Endothelial cell of umbilical vein (primary cell): ENCODE results near the gene ANKRD33B. TPM values are rescaled to one million over a fixed set of nuclear protein-coding genes. Genes with fewer than 3 reads are reported as not detected.

ENCODE experiments used
- BruUV-seq: library from RNA; stranded (reverse); fragments of 400-500 nt; replicated peaks from 2 replicates; lab custom pipeline; 2021; lab: Mats Ljungman, UMichigan
- CTCF ChIA-PET: fragments of 300-600, 350-600 bp; sonication (Branson Sonifier 250); formaldehyde crosslinking; loops from one replicate; lab custom pipeline; 2021; ENCODE audit warnings: antibody characterized with exemption, inconsistent platforms; lab: Charles Lee
- POLR2A ChIA-PET: fragments of 300-600, 350-600 bp; sonication (Branson Sonifier 250); formaldehyde crosslinking; loops from one replicate; lab custom pipeline; 2021; ENCODE audit warnings: antibody characterized with exemption, inconsistent platforms; lab: Charles Lee
- DNase-seq: peaks from one replicate; pipeline ENCODE4 v3.0.0-alpha.2; 2011; ENCODE audit warnings: low read depth, low spot score
- FAIRE-seq: peaks from 2 replicates; lab custom pipeline; 2011; peaks lifted over from hg19 to GRCh38; lab: Jason Lieb, UNC
- H2AFZ ChIP-seq: 2 replicates; pipeline ENCODE4 v1.6.0; 2012; ENCODE audit warnings: low read depth, low read length, control low read depth, inconsistent platforms
- H3K27ac ChIP-seq: 2 replicates; pipeline ENCODE4 v1.5.1; 2011; ENCODE audit warnings: low read depth, mild to moderate bottlenecking, control low read depth, low read length, moderate library complexity; ENCODE audit not compliant: insufficient read depth
- H3K27me3 ChIP-seq, 2 experiments: 2 replicates each; pipeline versions ENCODE4 v1.6.0 to v1.6.1; 2011; ENCODE audit warnings: low read length in 2 of 2, mixed read lengths in 1 of 2; ENCODE audit not compliant: control insufficient read depth in 2 of 2, insufficient read depth in 2 of 2
- H3K36me3 ChIP-seq, 2 experiments: 2 replicates in 1 of 2; 3 replicates in 1 of 2; pipeline ENCODE4 v1.5.1; 2011; ENCODE audit warnings: low read length in 2 of 2, mild to moderate bottlenecking in 1 of 2, moderate library complexity in 1 of 2; ENCODE audit not compliant: control insufficient read depth in 2 of 2, insufficient read depth in 2 of 2; ENCODE audit errors: extremely low read depth in 1 of 2
- H3K4me1 ChIP-seq: 3 replicates; pipeline ENCODE4 v1.5.1; 2011; ENCODE audit warnings: mild to moderate bottlenecking, low read length; ENCODE audit not compliant: control insufficient read depth, insufficient read depth; ENCODE audit errors: extremely low read depth
- H3K4me2 ChIP-seq: 2 replicates; pipeline ENCODE4 v1.6.1; 2011; ENCODE audit warnings: low read length, control low read depth, mixed read lengths; ENCODE audit not compliant: insufficient read depth
- H3K4me3 ChIP-seq, 3 experiments: fragments of 200-600 bp in 1 of 3; sonication (generic), shearing (Covaris generic) in 1 of 3; replicated peaks in 1 of 3; 2 replicates each; pipeline ENCODE4 v1.5.1; 2011 to 2016; ENCODE audit warnings: control low read depth in 3 of 3, low read length in 3 of 3, mild to moderate bottlenecking in 2 of 3, inconsistent platforms in 1 of 3, low read depth in 1 of 3, moderate library complexity in 1 of 3; ENCODE audit not compliant: insufficient read depth in 1 of 3
- H3K79me2 ChIP-seq: 2 replicates; pipeline ENCODE4 v1.6.0; 2012; ENCODE audit warnings: low read length, inconsistent platforms; ENCODE audit not compliant: control insufficient read depth, insufficient read depth
- H3K9ac ChIP-seq: replicated peaks from 2 replicates; pipeline ENCODE3; 2011; ENCODE audit warnings: low read length, control low read depth; ENCODE audit not compliant: insufficient read depth; ENCODE audit errors: extremely low read depth
- H3K9me1 ChIP-seq: replicated peaks from 3 replicates; pipeline ENCODE4 v1.6.0; 2011; ENCODE audit warnings: mild to moderate bottlenecking, low read length; ENCODE audit not compliant: control insufficient read depth, insufficient read depth; ENCODE audit errors: extremely low read depth
- H3K9me3 ChIP-seq: replicated peaks from 2 replicates; pipeline ENCODE4 v1.5.1; 2012; ENCODE audit warnings: low read length, inconsistent platforms; ENCODE audit not compliant: control insufficient read depth, insufficient read depth
- H4K20me1 ChIP-seq: replicated peaks from 2 replicates; pipeline ENCODE3; 2011; ENCODE audit warnings: mild to moderate bottlenecking, low read length; ENCODE audit not compliant: control insufficient read depth, insufficient read depth; ENCODE audit errors: extremely low read depth
- EZH2 ChIP-seq: IDR thresholded peaks from 2 replicates; pipeline ENCODE4 v1.6.1; 2012; ENCODE audit warnings: borderline replicate concordance, low read depth, mild to moderate bottlenecking, moderate library complexity, low read length, inconsistent platforms; ENCODE audit not compliant: severe bottlenecking
- FOS ChIP-seq: IDR thresholded peaks from 2 replicates; pipeline ENCODE4 v1.6.1; 2011; ENCODE audit warnings: mild to moderate bottlenecking, low read length, moderate library complexity, borderline replicate concordance; ENCODE audit not compliant: insufficient read depth
- GATA2 ChIP-seq: IDR thresholded peaks from 2 replicates; pipeline ENCODE4 v1.7.0; 2011; ENCODE audit warnings: low read depth, mild to moderate bottlenecking, moderate library complexity, mixed read lengths, low read length; ENCODE audit not compliant: insufficient read length, insufficient read depth
- JUN ChIP-seq: IDR thresholded peaks from 2 replicates; pipeline ENCODE4 v1.6.1; 2011; ENCODE audit warnings: borderline replicate concordance, low read depth; ENCODE audit not compliant: insufficient read length, insufficient read depth
- MYC ChIP-seq: IDR thresholded peaks from one replicate; pipeline ENCODE4 v1.6.1; 2011; ENCODE audit warnings: mild to moderate bottlenecking, low read depth, low read length
- POLR2A ChIP-seq: IDR thresholded peaks from 2 replicates; pipeline ENCODE4 v1.6.1; 2012; ENCODE audit warnings: low read depth, mild to moderate bottlenecking, control low read depth, low read length
- POLR2AphosphoS5 ChIP-seq: IDR thresholded peaks from 2 replicates; pipeline ENCODE4 v1.6.1; 2012; ENCODE audit warnings: low read depth, mild to moderate bottlenecking, control low read depth, low read length, moderate library complexity; ENCODE audit not compliant: insufficient read depth
- dilution Hi-C: fragments of 300-500 bp; cut with MboI; formaldehyde crosslinking; loops from one replicate; pipeline ENCODE4 v1.15.0; 2019; ENCODE audit warnings: low sequenced_read_pairs; ENCODE audit not compliant: extremely low pct_ligation_motif_present
- intact Hi-C: fragments of 100-400 bp; cut with micrococcal nuclease; formaldehyde crosslinking; loops from one replicate; pipeline ENCODE4 v1.10.0; 2022
- polyA plus RNA-seq, 4 experiments: library from polyadenylated mRNA; depleted of rRNA in 3 of 4; stranded (reverse) in 3 of 4; unstranded in 1 of 4; fragments of >200 nt; gene quantifications; 2 replicates each; pipeline versions ENCODE4 v1.2.1 to v1.2.3, GENCODE V29; 2011 to 2012; ENCODE audit warnings: missing spikeins in 1 of 4
- total RNA-seq: library from RNA; stranded (reverse); gene quantifications from 2 replicates; pipeline ENCODE4 v1.2.3, GENCODE V29; 2021
- TF ChIP-seq, protein P1 (sequence below), 2 donors: IDR thresholded peaks; 1 replicate in 1 of 2; 2 replicates in 1 of 2; pipeline ENCODE4 v1.5.1; 2011; ENCODE audit warnings: low read length in 2 of 2, mild to moderate bottlenecking in 2 of 2, moderate library complexity in 2 of 2, control low read depth in 1 of 2, inconsistent platforms in 1 of 2, low read depth in 1 of 2; ENCODE audit not compliant: insufficient read depth in 1 of 2; ENCODE audit errors: extremely low read depth in 1 of 2
- TF ChIP-seq, protein P2 (sequence below): IDR thresholded peaks from 2 replicates; pipeline ENCODE4 v1.6.1; 2011; ENCODE audit not compliant: insufficient read depth, insufficient read length

The ANKRD33B gene
- total and polyA plus RNA-seq, 2 donors (not counting 3 experiments of a cell fraction or from before 2014, with no cell fraction given) = 2.4 to 5.4 TPM

DNA sequence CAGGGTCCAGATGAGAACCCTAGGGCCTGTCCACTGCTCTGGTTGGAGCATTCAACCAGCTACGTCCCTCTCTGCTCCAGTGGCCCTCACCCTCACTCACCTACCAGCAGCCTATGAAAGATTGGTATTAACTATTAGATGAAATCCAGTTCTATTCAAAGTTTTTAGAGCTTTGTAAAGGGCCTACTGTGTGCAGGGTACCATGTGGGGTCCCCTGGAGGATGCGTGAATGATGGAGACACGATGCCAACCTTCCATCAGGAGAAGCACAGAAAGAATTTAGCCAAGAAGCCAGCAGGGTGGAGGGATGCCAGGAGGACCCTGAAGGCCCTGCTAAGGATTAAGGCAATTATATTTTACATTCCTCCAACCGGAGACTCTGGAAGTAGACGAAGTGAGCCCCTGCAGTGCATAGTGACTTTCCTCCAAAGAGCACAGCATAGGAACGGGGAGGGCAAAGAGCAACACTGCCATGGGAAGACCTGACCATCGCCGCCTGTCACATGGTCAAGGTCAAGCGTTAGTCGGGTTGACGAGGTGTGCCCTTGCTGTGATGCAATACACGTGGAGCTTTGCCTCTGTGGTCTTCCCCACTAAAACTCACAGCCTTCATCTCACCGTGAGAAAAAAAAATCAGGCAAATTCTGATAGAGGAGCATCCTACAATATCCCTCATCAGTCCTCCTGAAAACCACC lies 22.8 kb upstream of the ANKRD33B start:
- dilution Hi-C loops (no loop called here), intact Hi-C loops (no loop called here)
- no peak for TF ChIP-seq MYC
- TF ChIP-seq, protein P1, sequence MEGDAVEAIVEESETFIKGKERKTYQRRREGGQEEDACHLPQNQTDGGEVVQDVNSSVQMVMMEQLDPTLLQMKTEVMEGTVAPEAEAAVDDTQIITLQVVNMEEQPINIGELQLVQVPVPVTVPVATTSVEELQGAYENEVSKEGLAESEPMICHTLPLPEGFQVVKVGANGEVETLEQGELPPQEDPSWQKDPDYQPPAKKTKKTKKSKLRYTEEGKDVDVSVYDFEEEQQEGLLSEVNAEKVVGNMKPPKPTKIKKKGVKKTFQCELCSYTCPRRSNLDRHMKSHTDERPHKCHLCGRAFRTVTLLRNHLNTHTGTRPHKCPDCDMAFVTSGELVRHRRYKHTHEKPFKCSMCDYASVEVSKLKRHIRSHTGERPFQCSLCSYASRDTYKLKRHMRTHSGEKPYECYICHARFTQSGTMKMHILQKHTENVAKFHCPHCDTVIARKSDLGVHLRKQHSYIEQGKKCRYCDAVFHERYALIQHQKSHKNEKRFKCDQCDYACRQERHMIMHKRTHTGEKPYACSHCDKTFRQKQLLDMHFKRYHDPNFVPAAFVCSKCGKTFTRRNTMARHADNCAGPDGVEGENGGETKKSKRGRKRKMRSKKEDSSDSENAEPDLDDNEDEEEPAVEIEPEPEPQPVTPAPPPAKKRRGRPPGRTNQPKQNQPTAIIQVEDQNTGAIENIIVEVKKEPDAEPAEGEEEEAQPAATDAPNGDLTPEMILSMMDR (IDR thresholded peaks at IDR 0.05; ENCODE audit: extremely low read depth in 1 of 2, insufficient read depth in 1 of 2, low read depth in 1 of 2, low read length in 2 of 2) = no peak
- TF ChIP-seq FOS = no peak
- TF ChIP-seq EZH2 = no peak
- TF ChIP-seq, protein P2, sequence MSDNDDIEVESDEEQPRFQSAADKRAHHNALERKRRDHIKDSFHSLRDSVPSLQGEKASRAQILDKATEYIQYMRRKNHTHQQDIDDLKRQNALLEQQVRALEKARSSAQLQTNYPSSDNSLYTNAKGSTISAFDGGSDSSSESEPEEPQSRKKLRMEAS = no peak
- TF ChIP-seq GATA2 = no peak
- TF ChIP-seq POLR2A = no peak
- no peak for TF ChIP-seq JUN
- TF ChIP-seq POLR2AphosphoS5 = no peak
- CTCF ChIA-PET = interaction anchor here (1.1 to 1.8 kb wide), 4 partner anchors 23 to 87 kb away, joined by 3 to 8 read pairs (median 4); no protein-coding TSS in a partner anchor
- H4K20me1 ChIP-seq = no peaks in the 10 kb centered on the region
- no peak overlapping the region for H3K9ac ChIP-seq
- FAIRE-seq = no peak
- no TSS peak for BruUV-seq
- H3K27ac ChIP-seq = no peak overlapping the region
- H3K27me3 ChIP-seq = no peaks in the 10 kb centered on the region
- H2AFZ ChIP-seq = no peak overlapping the region
- no peaks in the 10 kb centered on the region for H3K36me3 ChIP-seq
- peaks cover 17% of the 10 kb centered on the region for H3K4me1 ChIP-seq
- no peaks in the 10 kb centered on the region for H3K9me1 ChIP-seq
- no peak overlapping the region for H3K4me3 ChIP-seq
- no peaks in the 10 kb centered on the region for H3K9me3 ChIP-seq
- no peak overlapping the region for H3K4me2 ChIP-seq
- H3K79me2 ChIP-seq = no peaks in the 10 kb centered on the region
- POLR2A ChIA-PET = no interaction called here
- DNase-seq = no peak
